Mesothelial cell of epicardium (in vitro differentiated cells): ENCODE data around the gene PASK. TPM values are rescaled to one million over a fixed set of nuclear protein-coding genes. Genes with fewer than 3 reads are reported as not detected.

Source experiments
- DNase-seq, 2 experiments: peaks; one replicate each; pipeline ENCODE4 v3.0.0; 2021; ENCODE audit warnings: low spot score in 2 of 2; ENCODE audit not compliant: unreplicated experiment in 2 of 2
- H3K27ac Mint-ChIP-seq: 2 replicates; pipeline ENCODE4 v1.8.0; 2021; ENCODE audit warnings: mixed read lengths
- H3K27me3 Mint-ChIP-seq: 2 replicates; pipeline ENCODE4 v1.8.0; 2021; ENCODE audit warnings: low read depth, mixed read lengths
- H3K36me3 Mint-ChIP-seq: 2 replicates; pipeline ENCODE4 v1.8.0; 2021; ENCODE audit warnings: mixed read lengths
- H3K4me1 Mint-ChIP-seq: 2 replicates; pipeline ENCODE4 v1.8.0; 2021; ENCODE audit warnings: mixed read lengths
- H3K4me3 Mint-ChIP-seq: 2 replicates; pipeline ENCODE4 v1.8.0; 2021; ENCODE audit warnings: mild to moderate bottlenecking, moderate library complexity, mixed read lengths
- H3K9me3 Mint-ChIP-seq: 2 replicates; pipeline ENCODE4 v1.8.0; 2021; ENCODE audit warnings: mixed read lengths
- total RNA-seq: library from RNA; stranded (reverse); gene quantifications from 3 replicates; pipeline ENCODE4 v1.2.1, GENCODE V29; 2021
- TF ChIP-seq, protein P1 (sequence below): fragments of 200-600 bp; sonication (generic); IDR thresholded peaks from one replicate; pipeline ENCODE4 v1.5.0; 2021; ENCODE audit warnings: antibody characterized with exemption; ENCODE audit not compliant: unreplicated experiment

The PASK gene
- total RNA-seq, 1 donor from 2014 or later: 26.1 TPM

GRCh38 chr2:241150660-241151530, 1.6 kb upstream of the PASK start:
- Mint-ChIP-seq H3K4me1 (peaks cover 33% of the 10 kb centered on the region), H3K36me3 (peaks cover 2% of the 10 kb centered on the region), H3K27me3 (no peaks in the 10 kb centered on the region), H3K9me3 (no peaks in the 10 kb centered on the region), H3K4me3 (peak overlapping the region; percentile 92), H3K27ac (peak overlapping the region; percentile 93)
- TF ChIP-seq, protein P1, sequence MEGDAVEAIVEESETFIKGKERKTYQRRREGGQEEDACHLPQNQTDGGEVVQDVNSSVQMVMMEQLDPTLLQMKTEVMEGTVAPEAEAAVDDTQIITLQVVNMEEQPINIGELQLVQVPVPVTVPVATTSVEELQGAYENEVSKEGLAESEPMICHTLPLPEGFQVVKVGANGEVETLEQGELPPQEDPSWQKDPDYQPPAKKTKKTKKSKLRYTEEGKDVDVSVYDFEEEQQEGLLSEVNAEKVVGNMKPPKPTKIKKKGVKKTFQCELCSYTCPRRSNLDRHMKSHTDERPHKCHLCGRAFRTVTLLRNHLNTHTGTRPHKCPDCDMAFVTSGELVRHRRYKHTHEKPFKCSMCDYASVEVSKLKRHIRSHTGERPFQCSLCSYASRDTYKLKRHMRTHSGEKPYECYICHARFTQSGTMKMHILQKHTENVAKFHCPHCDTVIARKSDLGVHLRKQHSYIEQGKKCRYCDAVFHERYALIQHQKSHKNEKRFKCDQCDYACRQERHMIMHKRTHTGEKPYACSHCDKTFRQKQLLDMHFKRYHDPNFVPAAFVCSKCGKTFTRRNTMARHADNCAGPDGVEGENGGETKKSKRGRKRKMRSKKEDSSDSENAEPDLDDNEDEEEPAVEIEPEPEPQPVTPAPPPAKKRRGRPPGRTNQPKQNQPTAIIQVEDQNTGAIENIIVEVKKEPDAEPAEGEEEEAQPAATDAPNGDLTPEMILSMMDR: no peak
- DNase-seq: no peak

DNA sequence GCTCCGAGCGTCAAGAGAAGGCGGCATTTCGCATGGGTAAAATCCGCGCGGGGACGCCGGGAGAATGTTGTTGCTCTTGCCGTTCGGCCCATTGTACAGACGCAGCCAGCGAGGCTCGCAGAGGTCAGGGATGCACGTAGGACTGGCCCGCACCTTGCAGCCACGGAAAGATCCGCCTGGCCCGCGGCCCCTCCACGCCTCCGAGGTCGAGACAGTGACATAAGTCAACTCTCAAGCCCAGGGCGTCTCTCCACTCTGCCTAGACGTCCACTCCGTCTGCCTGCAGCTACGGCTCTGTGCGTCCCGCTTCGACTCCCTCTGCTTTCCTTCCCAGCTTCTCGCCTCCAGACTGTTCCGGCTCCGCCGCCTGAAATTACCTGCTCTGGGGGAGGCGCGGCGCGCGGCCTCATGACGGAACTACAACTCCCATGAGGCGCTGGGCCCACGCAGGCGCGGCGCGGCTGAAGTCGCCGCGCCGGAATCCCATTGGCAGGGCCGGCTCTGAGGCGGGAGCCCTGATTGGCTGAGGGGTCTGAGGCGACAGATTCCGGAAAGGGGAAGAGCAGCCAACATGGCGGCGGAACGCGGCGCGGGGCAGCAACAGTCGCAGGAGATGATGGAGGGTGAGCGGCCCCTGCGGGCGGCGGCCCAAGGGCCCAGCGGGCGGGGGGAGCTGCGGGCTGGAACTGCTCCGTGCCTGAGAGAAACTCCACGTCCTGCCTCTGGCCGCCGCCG, 820 bp upstream of the PASK start, which contains the start of gene PPP1R7:
Gene PPP1R7, plus strand, starts transcription at position 543 of the 735 bp plus-strand sequence. Its CDS starts 29 bp downstream, at position 572.
- peaks cover 2% of the 10 kb centered on the region for H3K36me3 Mint-ChIP-seq
- H3K4me3 Mint-ChIP-seq: peak within 1 kb of the TSS; percentile 92
- H3K4me1 Mint-ChIP-seq: peaks cover 33% of the 10 kb centered on the region
- TF ChIP-seq, protein P1: no peak
- H3K27ac Mint-ChIP-seq: peak within 1 kb of the TSS; percentile 93
- H3K27me3 Mint-ChIP-seq: no peaks in the 10 kb centered on the region
- peak; percentile 91 to 92 for DNase-seq
- H3K9me3 Mint-ChIP-seq: no peaks in the 10 kb centered on the region

DNA sequence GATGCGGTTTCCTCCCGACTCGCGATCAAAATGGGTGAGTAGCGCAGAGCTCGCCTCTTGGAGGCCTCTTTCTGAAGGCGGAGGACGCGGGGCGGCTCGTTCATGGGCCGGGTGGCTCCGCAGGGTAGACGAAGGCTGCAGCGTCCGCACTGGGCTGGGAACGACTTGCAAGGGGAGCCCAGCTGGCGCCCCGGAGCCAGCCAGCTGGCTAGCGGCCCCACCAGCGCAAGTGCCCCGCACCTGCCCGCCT, 328 bp upstream of the PASK start:
- Mint-ChIP-seq H3K36me3 (peaks cover 2% of the 10 kb centered on the region), H3K4me3 (peak overlapping the region; percentile 92), H3K27me3 (no peaks in the 10 kb centered on the region), H3K27ac (peak overlapping the region; percentile 87), H3K4me1 (peaks cover 33% of the 10 kb centered on the region), H3K9me3 (no peaks in the 10 kb centered on the region)
- DNase-seq: no peak
- TF ChIP-seq, protein P1: no peak

- Mint-ChIP-seq H3K4me3 (peak overlapping the region; percentile 92), H3K9me3 (no peaks in the 10 kb centered on the region), H3K4me1 (peaks cover 33% of the 10 kb centered on the region), H3K27ac (peak overlapping the region; percentile 32), H3K36me3 (peaks cover under 1% of the 10 kb centered on the region), H3K27me3 (no peaks in the 10 kb centered on the region)
- DNase-seq: no peak
- TF ChIP-seq, protein P1: no peak
These were observed 1.0 kb downstream of the PASK start for GRCh38 chr2:241148239-241148638.

DNA sequence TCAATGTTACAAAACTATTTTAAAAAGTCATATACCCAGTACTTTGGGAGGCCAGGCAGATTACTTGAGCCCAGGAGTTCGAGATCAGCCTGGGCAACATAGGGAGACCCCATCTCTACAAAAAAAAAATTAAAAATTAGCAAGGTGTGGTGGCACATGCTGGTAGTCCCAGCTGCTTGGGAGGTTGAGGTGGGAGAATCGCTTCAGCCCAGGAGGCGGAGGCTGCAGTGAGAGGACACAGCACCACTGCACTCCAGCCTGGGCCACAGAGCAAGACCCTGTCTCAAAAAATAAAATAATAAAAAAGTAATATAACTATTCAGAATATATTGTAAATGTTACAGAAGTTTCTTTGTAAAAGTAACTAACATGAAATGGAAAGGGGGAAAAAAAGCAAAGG, 1.9 kb downstream of the PASK start:
- Mint-ChIP-seq H3K36me3 (no peaks in the 10 kb centered on the region), H3K9me3 (no peaks in the 10 kb centered on the region), H3K4me3 (peak overlapping the region; percentile 92), H3K27me3 (no peaks in the 10 kb centered on the region), H3K27ac (no peak overlapping the region), H3K4me1 (peaks cover 32% of the 10 kb centered on the region)
- TF ChIP-seq, protein P1: no peak
- DNase-seq: no peak
